Umbilical cord (tissue), 2 donors: ENCODE measurements around the gene D2HGDH. TPM values are rescaled to one million over a fixed set of nuclear protein-coding genes. Genes with fewer than 3 reads are reported as not detected.
"Not testable (repeated sequence)": the region's sequence is repeated elsewhere in the genome, so short reads cannot be mapped to it uniquely, and the experiment has no call there.

ENCODE experiments used
- DNase-seq: peaks from one replicate; pipeline ENCODE4 v3.0.0-alpha.2; 2015; ENCODE audit warnings: low spot score
- total RNA-seq: library from RNA; depleted of rRNA; stranded (reverse); fragments of >200 nt; gene quantifications from one replicate; pipeline ENCODE4 v1.2.3, GENCODE V29; 2014; ENCODE audit warnings: low replicate concordance; ENCODE audit not compliant: insufficient read depth

Gene D2HGDH
- total RNA-seq, 1 donor from 2014 or later: 8.4 TPM

DNA sequence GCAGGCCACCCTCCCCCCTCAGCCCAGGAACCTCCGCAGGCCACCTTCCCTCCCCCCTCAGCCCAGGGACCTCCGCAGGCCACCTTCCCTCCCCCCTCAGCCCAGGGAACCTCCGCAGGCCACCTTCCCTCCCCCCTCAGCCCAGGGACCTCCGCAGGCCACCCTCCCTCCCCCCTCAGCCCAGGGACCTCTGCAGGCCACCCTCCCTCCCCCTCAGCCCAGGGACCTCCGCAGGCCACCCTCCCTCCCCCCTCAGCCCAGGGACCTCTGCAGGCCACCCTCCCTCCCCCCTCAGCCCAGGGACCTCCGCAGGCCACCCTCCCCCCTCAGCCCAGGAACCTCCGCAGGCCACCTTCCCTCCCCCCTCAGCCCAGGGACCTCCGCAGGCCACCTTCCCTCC lies 71.8 kb downstream of the D2HGDH start:
- not testable (repeated sequence) for DNase-seq

DNA sequence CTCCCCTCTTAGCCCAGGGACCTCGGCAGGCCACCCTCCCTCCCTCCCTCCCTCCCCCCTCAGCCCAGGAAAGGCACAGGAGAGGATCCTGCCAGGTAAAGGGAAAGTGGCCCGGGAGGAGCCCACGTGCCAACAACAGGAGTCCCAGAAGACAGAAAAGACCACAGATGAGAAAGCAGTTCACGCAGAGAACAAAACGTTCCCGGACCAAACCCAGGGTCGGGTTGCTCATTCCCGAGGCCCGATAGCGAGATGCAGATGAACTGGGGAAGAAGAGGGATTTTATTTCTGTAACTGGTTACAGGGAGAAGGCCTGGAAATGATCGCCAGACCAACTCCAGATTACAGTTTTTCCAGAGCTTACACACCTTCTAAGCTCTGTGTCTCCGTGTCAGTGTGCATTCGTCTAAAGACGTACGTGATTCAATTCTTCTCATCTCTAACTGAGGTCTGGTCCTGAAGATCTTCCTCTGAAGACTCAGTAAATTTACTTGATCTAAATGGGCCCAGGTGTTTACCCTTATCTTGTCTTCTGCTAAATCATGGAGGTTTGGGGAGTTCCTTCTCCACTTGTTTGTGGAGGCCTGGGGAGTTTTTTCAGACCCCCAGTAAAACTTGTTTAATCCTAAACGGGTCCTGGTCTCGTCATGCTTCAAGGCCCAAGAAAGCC lies 73.8 kb downstream of the D2HGDH start:
- no peak for DNase-seq

- no peak for DNase-seq
Observed at GRCh38 chr2:241808721-241809382, 74.4 kb downstream of the D2HGDH start, which contains the start of gene NEU4. Gene NEU4 (plus strand): TSS chr2:241809193. CDS start chr2:241814485, 5,292 bp downstream.

DNA sequence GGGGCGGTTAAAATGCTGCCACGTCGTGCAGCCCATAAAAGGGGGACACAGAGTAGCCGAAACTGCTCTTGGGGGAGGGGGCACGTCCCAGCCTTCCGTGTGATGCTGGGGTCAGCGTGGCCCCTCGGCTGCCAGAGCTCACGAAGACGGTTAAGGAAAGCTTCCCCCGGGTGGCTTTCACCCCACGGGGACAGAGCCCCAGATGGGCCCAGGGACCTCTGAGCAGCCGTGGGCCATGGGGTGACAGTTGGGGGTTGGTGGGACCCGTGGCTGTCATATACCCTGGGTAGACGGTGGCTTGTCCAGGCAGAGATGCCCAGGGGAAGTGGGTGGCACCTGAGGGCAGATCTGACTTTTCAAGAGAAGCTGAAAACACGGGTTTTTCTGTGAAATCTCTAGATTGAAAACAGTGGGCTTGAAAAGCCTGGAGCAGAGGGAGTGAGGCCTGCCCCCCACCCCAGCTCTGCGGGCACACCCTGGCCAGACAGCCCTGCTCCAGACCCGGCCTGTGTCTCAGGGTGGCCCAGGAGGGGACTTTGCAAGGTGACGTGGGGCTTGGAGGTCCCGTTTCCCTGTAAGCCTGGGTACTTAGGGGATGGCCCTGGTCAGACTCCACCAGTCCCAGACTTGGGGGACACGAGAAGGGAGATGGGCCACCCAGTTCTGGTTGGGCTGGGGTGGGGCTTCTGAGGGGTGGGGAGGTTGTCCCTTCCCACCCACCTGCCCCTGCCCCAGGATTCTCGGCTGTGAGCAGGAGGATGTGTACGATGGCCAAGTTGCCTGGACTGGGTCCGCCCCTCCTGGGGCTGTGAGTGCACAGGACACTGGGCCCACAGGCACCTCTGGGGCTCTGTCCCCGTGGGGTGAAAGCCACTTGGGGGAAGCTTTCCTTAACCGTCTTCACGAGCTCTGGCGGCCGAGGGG lies 75.2 kb downstream of the D2HGDH start:
- no peak for DNase-seq

DNA sequence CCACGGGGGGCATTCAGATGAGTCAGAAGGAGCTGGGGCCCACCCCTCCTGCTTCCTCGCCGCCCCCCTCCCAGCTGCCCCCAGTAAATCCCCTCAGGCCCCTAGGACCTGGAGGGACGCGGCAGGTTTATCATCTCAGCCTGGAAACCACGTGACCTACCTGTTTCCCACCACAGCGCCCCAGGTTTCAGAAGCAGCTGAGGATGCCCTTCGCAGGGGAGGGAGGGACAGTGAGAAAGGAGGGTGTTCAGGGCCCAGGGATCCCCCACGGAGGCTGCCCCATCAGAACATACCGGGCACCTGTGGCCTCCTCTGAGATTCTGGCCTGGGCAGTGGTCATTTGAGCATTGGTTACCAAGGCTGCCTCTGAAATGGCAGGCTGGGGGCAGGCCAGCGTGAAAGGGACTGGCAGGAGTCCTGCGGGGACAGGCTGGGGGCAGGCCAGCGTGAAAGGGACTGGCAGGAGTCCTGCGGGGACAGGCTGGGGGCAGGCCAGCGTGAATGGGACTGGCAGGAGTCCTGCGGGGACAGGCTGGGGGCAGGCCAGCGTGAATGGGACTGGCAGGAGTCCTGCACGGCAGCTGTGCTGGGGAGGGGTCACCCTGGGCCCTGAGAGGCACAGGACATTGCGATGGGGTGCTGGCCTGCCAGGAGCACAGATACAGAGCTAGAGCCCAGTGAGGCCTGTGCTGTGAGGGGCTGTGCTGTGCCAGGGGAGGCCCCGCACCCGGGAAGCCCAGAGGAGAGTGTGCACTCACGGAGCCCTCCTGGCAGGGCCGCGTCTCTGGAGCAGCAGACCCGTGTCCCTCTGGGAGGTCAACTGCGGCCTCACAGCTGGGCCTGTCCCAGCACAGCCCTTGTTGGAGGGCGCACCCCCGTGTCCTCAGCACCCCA lies 76.1 kb downstream of the D2HGDH start:
- no peak for DNase-seq

DNA sequence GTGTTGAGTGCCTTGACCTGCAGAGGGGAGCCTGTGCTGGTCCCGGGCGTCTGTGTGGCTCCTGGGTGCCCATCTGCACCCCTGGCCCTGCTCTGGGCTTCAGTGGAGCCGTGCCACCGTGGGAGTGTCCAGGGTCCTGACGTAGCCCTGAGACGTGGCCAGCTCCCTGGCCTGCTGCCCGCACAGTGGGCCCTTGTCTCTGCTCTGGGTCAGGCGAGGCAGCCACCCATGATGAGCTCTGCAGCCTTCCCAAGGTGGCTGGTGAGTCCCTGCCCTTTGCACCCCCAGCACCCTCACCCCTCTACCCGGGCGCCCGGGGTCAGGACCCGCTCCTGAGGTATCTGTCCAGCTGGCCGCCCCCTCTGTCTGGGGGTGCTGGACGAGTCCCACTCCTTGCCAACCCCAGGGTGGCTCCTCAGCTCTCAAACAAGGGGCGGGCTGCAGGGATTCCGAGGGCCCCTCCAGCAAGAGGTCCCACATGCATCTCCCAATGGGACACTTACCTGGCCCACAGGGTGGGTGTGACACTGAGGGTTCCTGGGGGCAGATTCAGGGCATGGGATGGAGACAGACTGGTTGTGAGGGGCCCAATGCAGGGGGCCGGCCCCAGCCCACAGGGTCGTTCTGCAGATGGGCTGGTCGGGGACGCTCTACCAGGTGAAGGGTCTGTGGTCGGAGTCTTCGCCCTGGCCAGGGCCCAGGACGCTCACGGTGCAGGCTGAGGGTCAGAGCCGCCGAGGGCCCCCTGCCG lies 76.9 kb downstream of the D2HGDH start:
- no peak for DNase-seq

DNA sequence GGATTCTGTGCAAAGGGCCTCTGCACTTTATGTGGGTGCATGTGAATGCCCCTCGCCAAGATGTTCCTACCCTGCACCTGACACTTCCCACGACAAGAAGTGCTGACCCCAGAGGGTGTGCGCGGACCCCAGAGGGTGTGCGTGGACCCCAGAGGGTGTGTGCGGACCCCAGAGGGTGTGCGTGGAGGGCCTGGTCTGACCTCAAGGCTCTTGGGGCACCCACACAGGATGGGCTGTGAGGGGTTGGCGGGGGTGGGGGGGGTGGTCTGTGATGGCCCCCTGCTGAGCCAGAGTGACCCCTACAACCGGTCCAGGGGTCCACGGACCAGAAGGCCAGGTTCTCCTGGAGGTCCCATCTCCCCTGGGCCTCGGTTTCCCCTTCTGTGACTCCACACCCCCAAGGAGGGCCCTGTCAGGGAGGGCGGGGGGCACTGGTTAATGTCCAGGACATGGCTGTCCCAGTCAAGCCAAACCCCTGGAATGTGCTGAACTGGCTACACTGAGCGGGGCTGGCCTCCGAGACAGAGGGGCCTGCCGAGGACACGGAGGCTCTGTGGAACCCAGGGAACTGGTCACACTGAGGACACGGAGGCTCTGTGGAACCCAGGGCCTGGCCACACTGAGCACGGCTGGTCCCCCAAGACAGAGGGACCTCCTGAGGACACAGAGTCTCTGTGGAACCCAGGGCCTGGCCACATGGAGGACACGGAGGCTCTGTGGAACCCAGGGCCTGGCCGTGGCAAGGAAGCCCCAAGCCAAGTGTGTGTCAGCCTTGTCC lies 77.7 kb downstream of the D2HGDH start:
- no peak for DNase-seq

DNA sequence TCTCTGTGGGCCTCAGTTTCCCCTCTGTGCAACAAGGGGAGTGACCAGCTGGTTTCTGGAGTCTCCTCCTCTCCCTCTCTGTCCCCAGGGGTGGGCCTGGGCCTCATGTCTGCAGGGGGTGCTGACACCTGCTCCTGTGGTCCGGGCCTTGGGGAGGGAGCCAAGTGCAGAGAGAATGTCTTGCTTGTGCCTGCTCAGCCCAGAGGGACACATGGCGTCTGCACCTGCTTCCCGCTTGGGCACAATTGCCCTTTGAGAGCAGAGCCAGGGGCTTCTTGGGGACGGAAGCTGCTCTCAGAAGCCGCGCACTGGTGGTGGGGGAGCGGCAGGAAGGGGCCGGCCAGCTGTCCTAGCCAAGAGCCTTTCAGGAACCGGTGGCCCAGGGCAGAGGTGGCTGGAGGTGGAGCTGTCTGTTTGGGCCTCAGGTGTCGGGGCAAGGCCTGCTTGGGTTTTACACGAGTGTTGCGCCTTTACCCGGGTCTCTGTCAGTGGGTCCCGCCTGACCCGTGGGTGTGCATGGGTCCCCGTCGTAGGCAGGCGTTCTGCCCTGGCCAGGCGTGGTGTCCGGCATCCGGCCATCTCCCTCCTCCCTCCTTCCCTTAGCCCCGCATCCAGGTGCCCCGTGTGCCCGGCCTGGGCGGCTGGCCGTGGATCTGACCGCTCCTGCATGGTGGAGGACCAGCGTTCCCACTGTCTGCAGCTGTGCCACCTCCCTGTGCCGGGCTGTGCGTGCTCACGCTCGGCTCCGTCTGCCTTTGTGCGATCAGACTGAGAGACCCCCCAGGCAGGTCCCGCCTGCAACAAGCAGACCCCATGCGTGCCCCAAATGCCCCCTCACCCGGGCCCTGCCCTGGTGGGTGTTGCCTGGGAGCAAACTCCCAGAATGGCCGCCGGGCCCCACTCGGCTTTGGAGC lies 78.6 kb downstream of the D2HGDH start:
- no peak for DNase-seq

DNA sequence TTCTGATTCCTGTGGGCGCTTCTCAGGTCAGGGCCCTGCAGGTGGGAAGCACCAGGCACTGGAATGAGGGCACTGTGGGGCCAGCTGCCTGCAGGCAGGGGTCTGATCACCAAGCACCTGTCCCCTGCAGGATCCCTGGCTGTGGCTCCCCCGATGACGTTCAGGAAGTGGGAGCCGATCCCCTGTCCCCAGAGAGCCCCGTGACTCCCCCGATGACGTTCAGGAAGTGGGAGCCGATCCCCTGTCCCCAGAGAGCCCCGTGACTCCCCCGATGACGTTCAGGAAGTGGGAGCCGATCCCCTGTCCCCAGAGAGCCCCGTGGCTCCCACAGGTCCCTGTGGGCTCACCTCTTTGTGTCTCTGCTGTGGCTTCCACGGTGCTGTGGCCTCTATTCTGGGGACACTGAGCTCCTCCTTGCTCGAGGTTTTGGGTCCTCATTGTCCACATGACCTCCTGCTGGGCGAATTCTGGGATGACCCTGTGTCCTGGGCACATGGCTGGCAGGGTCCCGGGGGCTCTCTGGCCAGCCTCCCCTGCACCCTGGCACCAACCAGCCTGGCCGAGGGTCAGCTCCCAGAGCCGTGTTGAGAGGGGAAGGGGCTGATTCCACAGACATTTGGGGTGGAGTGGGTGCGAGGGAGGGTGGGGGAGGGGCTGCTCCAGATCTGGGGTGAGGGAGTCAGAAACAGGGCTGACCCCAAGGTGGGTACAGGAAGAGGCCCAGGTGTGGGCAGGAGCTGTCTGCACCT lies 79.4 kb downstream of the D2HGDH start:
- DNase-seq: no peak

- no peak for DNase-seq
Observed at GRCh38 chr2:241814393-241814642, 79.9 kb downstream of the D2HGDH start.

GRCh38 chr2:241814643-241815476 lies 80.4 kb downstream of the D2HGDH start:
- DNase-seq: no peak

- no peak for DNase-seq
Observed at GRCh38 chr2:241815477-241816430, 81.3 kb downstream of the D2HGDH start.

DNA sequence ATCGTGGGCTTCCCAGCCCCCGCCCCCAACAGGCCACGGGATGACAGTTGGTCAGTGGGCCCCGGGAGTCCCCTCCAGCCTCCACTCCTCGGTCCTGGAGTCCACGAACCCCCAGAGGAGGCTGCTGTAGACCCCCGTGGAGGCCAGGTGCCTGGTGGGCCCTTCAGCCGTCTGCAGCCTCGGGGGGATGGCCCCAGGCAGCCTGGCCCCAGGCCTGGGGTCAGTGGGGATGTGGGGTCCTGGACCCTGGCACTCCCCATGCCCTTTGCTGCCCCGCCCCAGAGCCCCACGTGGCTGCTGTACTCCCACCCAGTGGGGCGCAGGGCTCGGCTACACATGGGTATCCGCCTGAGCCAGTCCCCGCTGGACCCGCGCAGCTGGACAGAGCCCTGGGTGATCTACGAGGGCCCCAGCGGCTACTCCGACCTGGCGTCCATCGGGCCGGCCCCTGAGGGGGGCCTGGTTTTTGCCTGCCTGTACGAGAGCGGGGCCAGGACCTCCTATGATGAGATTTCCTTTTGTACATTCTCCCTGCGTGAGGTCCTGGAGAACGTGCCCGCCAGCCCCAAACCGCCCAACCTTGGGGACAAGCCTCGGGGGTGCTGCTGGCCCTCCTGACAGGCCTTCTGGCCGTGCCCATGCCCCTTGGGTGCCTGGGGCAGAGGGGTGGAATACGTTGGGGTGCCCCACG lies 82.1 kb downstream of the D2HGDH start:
- DNase-seq: no peak

- DNase-seq: no peak
Observed at GRCh38 chr2:241817126-241817820, 82.8 kb downstream of the D2HGDH start.

GRCh38 chr2:241817821-241818215 lies 83.4 kb downstream of the D2HGDH start:
- DNase-seq: not testable (repeated sequence)
